HG03139 (cell line): Measurements from ENCODE around the gene HEATR3.
A peak's percentile ranks its signal among the peaks of the same experiment; 100 is the strongest.

Experiments
- ATAC-seq: cut with Tn5 transposase; IDR thresholded peaks from one replicate; pipeline ENCODE4 v1.9.1; 2021; ENCODE audit not compliant: unreplicated experiment

HEATR3 gene

DNA sequence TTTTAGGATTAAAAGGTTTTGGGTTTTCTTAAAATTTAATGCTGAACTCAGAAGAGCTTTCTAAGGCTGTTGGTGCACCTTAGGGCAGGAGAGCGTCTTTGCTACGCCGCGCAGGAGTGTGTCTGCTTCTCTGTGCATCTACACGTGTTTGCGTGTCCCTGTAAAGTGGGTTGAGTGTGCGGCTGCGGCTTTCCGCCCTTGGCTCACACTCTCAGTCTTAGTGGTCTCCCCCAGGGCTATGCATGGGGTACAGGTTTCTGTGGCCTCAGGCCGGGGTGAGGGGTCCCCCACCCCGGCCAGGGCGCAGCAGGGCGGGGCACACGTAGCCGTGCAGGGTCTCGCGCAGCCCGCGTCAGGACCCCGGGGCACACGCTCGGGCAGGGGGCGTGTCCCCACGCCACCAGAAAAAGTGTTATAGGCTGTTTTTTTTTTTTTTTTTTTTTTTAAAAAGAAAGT, 86.6 kb downstream of the HEATR3 start:
- ATAC-seq: peak; percentile 38

DNA sequence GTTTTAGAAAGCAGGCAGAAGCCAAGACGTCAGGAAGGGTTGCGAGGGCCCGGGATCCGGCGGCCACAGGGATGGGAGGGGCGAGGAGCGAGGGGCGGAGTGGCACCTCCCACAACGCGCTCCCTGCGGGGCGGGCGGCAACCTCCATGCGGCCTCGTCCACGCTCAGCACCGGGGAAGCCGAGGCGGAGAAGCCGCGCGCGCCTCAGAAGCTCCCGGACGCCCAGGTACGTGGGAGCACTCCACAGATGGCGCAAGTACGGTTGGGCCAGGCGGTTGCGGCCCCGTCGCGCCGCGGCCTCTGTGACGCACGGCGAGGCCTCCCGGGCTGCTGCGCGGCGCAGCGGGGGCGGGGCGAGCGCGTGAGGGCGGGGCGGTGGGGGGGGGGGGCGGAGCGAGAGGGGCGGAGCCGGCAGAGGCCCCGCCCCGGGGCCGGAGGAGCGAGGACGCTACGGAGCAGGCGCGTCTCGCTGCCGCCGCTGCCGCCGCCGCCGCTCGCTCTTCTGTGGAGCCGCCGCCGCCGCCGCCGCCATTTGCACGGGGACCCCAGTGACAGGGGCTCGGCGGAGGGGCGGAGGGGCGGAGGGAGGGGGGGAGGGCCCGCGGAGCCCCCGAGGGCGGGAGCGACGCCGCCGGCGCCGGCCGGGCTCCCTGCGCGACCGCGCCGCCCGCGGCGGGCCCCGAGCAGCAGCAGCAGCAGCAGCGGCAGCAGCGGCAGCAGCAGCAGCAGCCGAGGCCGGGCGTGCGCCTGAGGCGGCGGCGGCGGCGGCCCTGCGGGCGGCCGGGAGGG, 87.2 kb downstream of the HEATR3 start, which contains the start of gene TENT4B:
TENT4B (plus strand) TSS at position 500 of the 789 bp plus-strand sequence. CDS start 316 bp downstream, outside the sequence.
- ATAC-seq: peak; percentile 61

DNA sequence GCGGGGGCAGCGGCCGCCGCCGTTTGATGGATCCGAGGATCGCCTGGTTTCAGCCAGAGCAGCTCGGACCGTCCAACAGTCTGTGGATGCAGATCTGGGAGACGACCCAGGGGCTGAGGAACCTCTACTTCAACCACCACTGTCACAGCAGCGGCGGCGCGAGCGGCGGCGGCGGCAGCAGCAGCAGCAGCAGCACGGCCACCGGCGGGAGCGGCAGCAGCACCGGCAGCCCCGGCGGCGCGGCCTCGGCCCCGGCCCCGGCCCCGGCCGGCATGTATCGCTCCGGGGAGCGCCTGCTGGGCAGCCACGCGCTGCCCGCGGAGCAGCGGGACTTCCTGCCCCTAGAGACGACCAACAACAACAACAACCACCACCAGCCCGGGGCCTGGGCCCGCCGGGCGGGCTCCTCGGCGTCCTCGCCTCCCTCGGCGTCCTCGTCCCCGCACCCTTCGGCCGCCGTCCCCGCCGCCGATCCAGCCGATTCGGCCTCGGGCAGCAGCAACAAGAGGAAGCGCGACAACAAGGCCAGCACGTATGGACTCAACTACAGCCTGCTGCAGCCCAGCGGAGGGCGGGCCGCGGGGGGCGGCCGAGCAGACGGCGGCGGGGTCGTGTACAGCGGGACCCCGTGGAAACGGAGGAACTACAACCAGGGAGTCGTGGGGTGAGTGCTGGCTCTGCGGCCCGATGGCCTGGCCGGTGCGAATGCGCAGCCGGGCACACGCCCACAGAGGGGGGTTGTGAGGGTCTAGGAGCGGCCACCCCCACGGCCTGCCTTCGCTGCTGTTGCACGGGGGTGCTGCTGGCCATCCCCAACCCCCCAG, 88.0 kb downstream of the HEATR3 start:
- ATAC-seq: peak; percentile 8

DNA sequence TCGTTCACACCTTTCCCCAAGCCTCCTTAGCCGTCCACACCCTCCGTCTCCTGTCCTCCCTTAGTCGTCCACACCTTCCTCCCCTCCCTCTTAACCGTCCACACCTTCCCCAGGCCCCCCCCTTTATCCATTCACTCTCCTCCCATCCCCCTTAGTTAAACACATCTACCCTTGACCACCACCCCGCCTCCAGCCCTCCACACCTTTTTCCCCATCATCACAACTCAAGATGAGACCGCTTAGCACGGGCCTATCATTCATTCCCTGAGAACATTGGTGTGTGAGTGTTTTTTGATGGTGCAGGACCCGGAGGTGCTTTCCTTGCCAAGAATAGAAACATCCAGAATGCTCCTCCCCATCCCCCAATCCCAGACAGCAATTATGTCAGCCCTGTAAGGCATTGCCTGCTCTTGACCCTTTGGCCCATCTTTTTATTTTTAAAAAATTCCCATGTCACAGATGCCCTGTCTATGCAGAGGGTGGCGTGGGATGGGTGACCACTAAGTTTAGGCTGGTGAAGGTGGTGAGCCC, 88.7 kb downstream of the HEATR3 start:
- ATAC-seq: no peak

DNA sequence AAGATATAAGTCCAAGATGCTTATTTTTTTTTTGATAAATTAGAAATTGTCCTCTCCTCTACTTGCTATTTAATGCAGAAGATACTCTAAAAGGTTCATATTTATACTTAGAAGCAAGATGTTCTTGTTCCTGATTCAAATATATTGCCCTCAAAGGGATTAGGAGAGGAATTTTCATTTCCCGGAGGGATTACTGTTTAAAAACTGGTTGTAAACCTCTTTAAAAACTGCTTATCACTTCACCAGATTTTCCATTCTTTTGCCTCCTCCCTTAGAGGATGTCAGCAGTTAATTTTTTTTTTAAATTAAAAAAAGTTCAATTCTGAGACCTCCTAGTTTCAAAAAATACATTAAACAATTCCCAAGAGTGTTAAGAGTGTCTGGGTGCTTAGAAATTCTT, 90.2 kb downstream of the HEATR3 start:
- no peak for ATAC-seq
